Heart left ventricle (tissue), 13 donors: ENCODE data around the gene CD101.

ENCODE experiments used
- POLR2A ChIP-seq, 2 donors: fragments of 450-650 bp; IDR thresholded peaks; one replicate each; pipeline ENCODE4 v1.6.1; 2017; ENCODE audit warnings: antibody characterized with exemption in 2 of 2, mild to moderate bottlenecking in 2 of 2, moderate library complexity in 2 of 2
- TF ChIP-seq, protein P1 (sequence below), 12 donors: fragments of 200-600 bp; sonication (generic) in 4 of 12; IDR thresholded peaks; one replicate each; pipeline versions ENCODE4 v1.5.0 to v1.8.0; 2018 to 2022; ENCODE audit warnings: antibody characterized with exemption in 12 of 12, mild to moderate bottlenecking in 5 of 12
- donor health status: ischemic (EF 13 %, LVEDD 7.1; RV severe dilation, severe dysfunction).
- donor health status: DM: no; HTN: yes; CAD: no.
- donor health status: DM: no; HTN: no; CAD: no.
- donor health status: ischemic (EF 25% LVEDD 6.9; RV normal size, moderate dysfunction).
- donor health status: ischemic (EF 25% LVEDD 5.7; RV mildly dilated, moderate dysfunction).
- donor health status: ischemic (EF 35%, LVEDD 5.7; RV mildly dilated, moderate dysfunction).
- donor health status: nonischemic (EF 11% LVEDD 7.7; RV severe dilation, severe dysfunction).
- donor health status: DM: yes; HTN: yes; CAD: no.
- donor health status: PGD.
- donor health status: ischemic (EF 29% LVEDD 5.4; RV normal size, mild dysfunction).
- donor health status: nonischemic (EF 23%, LVEDD 6.1; RV moderate dilation, normal function).

DNA sequence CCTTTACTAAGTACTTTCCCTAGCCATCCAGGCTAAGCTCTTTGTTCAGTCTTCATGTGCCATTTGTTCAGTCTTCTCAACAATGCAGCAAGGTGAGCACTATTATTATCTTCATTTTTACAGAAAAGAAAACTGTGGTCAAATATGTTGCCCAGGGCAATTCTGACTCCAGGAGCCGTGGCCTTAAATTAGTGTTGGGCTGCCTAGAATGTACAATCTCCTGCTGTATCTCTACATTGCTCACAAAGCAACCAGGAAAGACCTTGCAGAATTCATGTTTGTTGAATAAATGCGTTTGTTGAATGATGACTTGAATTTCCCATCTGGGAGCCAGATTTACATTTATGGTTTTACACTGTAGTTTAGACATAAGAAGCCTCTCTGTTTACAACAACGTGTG, 14.2 kb downstream of the CD101 start:
- TF ChIP-seq, protein P1, sequence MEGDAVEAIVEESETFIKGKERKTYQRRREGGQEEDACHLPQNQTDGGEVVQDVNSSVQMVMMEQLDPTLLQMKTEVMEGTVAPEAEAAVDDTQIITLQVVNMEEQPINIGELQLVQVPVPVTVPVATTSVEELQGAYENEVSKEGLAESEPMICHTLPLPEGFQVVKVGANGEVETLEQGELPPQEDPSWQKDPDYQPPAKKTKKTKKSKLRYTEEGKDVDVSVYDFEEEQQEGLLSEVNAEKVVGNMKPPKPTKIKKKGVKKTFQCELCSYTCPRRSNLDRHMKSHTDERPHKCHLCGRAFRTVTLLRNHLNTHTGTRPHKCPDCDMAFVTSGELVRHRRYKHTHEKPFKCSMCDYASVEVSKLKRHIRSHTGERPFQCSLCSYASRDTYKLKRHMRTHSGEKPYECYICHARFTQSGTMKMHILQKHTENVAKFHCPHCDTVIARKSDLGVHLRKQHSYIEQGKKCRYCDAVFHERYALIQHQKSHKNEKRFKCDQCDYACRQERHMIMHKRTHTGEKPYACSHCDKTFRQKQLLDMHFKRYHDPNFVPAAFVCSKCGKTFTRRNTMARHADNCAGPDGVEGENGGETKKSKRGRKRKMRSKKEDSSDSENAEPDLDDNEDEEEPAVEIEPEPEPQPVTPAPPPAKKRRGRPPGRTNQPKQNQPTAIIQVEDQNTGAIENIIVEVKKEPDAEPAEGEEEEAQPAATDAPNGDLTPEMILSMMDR (IDR thresholded peaks at IDR 0.05): no peak
- no peak for TF ChIP-seq POLR2A (IDR thresholded peaks at IDR 0.05)
